H1 (cell line): ENCODE measurements around the gene CCDC40.

ENCODE experiments used
- CEBPB ChIP-seq: IDR thresholded peaks from 2 replicates; pipeline ENCODE4 v1.6.1; 2012; ENCODE audit warnings: low read depth, low read length
- CHD2 ChIP-seq: IDR thresholded peaks from 2 replicates; pipeline ENCODE4 v1.6.1; 2012; ENCODE audit warnings: low read length, improper control_type of control experiment
- ZNF274 ChIP-seq: IDR thresholded peaks from 2 replicates; pipeline ENCODE4 v1.7.0; 2012; ENCODE audit warnings: low read length, borderline replicate concordance; ENCODE audit errors: extremely low read depth
- TF ChIP-seq, protein P1 (sequence below), 3 experiments: IDR thresholded peaks; 1 replicate in 2 of 3; 2 replicates in 1 of 3; pipeline versions ENCODE4 v1.5.1 to v1.6.1; 2011; ENCODE audit warnings: low read length in 3 of 3, mild to moderate bottlenecking in 3 of 3, inconsistent platforms in 2 of 3, low read depth in 1 of 3, moderate library complexity in 1 of 3; ENCODE audit not compliant: insufficient read depth in 1 of 3; ENCODE audit errors: control extremely low read depth in 1 of 3

- TF ChIP-seq, protein P1, sequence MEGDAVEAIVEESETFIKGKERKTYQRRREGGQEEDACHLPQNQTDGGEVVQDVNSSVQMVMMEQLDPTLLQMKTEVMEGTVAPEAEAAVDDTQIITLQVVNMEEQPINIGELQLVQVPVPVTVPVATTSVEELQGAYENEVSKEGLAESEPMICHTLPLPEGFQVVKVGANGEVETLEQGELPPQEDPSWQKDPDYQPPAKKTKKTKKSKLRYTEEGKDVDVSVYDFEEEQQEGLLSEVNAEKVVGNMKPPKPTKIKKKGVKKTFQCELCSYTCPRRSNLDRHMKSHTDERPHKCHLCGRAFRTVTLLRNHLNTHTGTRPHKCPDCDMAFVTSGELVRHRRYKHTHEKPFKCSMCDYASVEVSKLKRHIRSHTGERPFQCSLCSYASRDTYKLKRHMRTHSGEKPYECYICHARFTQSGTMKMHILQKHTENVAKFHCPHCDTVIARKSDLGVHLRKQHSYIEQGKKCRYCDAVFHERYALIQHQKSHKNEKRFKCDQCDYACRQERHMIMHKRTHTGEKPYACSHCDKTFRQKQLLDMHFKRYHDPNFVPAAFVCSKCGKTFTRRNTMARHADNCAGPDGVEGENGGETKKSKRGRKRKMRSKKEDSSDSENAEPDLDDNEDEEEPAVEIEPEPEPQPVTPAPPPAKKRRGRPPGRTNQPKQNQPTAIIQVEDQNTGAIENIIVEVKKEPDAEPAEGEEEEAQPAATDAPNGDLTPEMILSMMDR (IDR thresholded peaks at IDR 0.05; ENCODE audit: control extremely low read depth in 1 of 3, insufficient read depth in 1 of 3, low read depth in 1 of 3, low read length in 3 of 3): no peak
- no peak for TF ChIP-seq ZNF274
- TF ChIP-seq CEBPB: no peak
- TF ChIP-seq CHD2: no peak
These were observed 58.8 kb downstream of the CCDC40 start for GRCh38 chr17:80095038-80095843.
